Activated CD8-positive, alpha-beta memory T cell treated with anti-CD3 and anti-CD28 coated beads, Interleukin-2, amount 50 U/mL, for 48 hours (primary cell): ENCODE results near the gene ARHGAP45.

ENCODE experiments used
- DNase-seq: peaks from one replicate; pipeline ENCODE4 v3.0.0-alpha.2; 2020

The ARHGAP45 gene

GRCh38 chr19:1070931-1071791, 4.2 kb downstream of the ARHGAP45 start:
- DNase-seq: no peak

DNA sequence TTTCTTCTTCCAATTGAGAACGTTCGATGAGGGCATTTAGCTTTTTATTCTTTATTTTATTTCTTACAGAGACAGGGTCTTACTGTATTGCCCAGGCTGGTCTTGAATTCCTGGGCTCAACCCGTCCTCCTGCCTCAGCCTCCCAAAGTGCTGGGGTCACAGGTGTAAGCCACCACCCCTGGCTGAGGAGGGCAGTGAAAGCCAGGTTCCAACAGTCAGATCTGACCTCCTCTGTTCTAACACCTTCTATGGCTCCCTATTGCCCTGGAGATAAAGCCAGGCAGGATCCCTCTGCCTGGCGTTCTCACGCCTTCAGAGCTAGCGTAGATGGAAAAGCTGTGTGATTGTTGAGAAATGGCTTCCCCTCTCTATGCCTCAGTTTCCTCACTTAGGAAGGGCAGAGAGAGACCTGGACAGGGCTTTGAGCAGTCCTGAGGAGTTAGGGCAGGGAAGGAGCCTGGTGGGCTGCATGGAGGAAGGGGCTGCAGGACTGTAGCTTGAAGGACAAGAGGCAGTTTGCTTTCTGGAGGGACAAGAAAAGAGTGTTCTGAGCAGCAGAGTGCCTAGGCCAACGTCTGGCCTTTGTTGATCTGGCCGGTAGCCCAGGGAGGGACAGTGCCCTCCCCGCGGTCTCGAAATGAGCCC, 5.5 kb downstream of the ARHGAP45 start:
- no peak for DNase-seq

- DNase-seq: no peak
These were observed 6.3 kb downstream of the ARHGAP45 start for GRCh38 chr19:1073063-1073955.

GRCh38 chr19:1073956-1074517, 7.1 kb downstream of the ARHGAP45 start:
- DNase-seq: no peak

GRCh38 chr19:1074544-1075283, 7.7 kb downstream of the ARHGAP45 start:
- peak; percentile 92 for DNase-seq

- DNase-seq: no peak
These were observed 9.0 kb downstream of the ARHGAP45 start for GRCh38 chr19:1076046-1076386.

GRCh38 chr19:1076951-1077350, 10.0 kb downstream of the ARHGAP45 start:
- peak; percentile 90 for DNase-seq

GRCh38 chr19:1079566-1080111, 12.7 kb downstream of the ARHGAP45 start:
- peak; percentile 86 for DNase-seq

DNA sequence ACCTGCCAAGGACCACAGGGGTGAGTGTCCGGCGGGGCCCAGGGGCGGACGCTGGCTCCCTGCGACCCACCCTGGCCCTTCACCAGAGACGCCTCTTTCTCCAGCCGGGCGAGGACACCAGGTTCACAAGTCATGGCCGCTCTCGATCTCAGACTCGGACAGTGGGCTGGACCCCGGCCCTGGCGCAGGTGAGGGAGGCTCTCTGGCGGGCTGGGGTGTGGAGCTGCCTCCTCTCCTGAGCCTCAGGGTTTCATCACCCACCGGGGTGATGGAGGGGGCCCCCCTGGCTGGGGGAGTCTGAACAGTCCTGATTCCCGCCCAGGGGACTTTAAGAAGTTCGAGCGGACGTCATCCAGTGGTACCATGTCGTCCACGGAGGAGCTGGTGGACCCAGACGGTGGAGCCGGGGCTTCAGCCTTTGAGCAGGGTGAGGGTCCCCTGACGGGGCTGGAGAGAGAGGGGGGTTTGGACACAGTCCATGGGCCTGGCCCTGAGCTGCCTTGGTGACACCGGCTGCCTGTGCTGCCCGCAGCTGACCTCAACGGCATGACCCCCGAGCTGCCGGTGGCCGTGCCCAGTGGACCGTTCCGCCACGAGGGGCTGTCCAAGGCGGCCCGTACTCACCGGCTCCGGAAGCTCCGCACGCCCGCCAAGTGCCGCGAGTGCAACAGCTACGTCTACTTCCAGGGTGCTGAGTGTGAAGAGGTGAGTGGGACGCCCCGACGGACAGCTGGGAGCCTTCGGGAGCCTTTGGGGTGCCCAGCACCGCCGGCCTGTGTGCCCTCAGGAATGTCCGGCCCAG, 13.6 kb downstream of the ARHGAP45 start:
- DNase-seq: no peak

- no peak for DNase-seq
These were observed 14.6 kb downstream of the ARHGAP45 start for GRCh38 chr19:1081301-1082164.

GRCh38 chr19:1082165-1082927, 15.4 kb downstream of the ARHGAP45 start:
- DNase-seq: peak; percentile 92

GRCh38 chr19:1082928-1083816, 16.2 kb downstream of the ARHGAP45 start:
- DNase-seq: no peak

GRCh38 chr19:1084024-1084868, 17.3 kb downstream of the ARHGAP45 start:
- DNase-seq: no peak

GRCh38 chr19:1085053-1085658, 18.2 kb downstream of the ARHGAP45 start:
- no peak for DNase-seq

DNA sequence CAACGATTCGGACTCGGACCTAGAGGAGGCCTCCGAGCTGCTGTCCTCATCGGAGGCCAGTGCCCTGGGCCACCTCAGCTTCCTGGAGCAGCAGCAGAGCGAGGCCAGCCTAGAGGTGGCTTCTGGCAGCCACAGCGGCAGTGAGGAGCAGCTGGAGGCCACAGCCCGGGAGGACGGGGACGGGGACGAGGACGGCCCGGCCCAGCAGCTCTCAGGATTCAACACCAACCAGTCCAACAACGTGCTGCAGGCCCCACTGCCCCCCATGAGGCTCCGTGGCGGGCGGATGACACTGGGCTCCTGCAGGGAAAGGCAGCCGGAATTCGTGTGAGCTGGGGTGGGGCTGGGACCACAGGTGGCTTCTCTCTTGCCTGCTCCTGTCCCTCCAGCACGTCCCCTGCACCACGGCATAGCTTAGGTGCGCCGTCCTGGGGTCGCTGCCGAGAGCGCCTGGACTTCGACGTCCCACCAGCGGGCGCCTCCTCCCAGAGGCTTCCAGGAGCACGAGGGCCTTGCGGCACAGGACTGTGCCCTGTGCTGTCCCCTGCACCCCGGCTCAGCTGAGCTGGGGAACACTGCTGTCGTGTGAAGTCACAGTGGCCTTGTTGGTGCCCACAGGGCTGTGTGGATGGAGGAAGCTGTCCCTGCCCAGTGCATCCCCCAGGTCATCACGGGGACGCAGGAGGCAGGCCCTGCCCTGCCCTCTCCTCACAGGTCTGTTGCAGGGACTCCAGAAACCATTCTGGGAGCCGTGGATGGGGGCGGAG, 18.9 kb downstream of the ARHGAP45 start:
- DNase-seq: no peak

DNA sequence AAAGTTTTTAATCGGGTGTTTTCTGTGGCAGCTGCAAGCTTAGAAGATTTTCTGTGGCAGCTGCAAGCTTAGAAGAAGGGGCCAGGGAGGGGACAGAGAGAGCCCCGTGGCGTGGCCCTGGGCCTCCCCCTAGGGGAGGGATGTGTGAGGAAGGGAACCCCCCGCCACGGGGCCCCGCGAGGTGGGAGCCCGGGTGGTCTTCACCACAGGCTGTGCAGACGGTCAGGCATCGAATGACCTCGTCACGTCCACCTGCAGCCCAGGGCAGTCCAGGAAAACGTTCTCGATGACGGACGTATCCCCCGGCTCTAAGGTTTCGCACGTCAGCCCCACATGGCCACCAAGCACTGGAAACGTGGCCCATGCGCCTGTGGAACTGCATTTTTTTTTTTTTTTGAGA, 19.6 kb downstream of the ARHGAP45 start:
- DNase-seq: no peak
